H1 (cell line): Measurements from ENCODE around the gene PARD6A. TPM values are rescaled to one million over a fixed set of nuclear protein-coding genes. Genes with fewer than 3 reads are reported as not detected.

Experiments used
- CTCF ChIA-PET: fragments of 300-600 bp; sonication (Branson Sonifier 250); formaldehyde crosslinking; loops from one replicate; lab custom pipeline; 2021; ENCODE audit not compliant: partially characterized antibody; lab: Charles Lee
- POLR2A ChIA-PET: fragments of 300-600 bp; sonication (Branson Sonifier 250); formaldehyde crosslinking; loops from one replicate; lab custom pipeline; 2021; ENCODE audit warnings: inconsistent platforms; ENCODE audit not compliant: partially characterized antibody; lab: Charles Lee
- DNase-seq, 2 experiments: peaks; one replicate each; pipeline versions ENCODE4 v3.0.0 to v3.0.0-alpha.2; 2010 to 2022; ENCODE audit warnings: low spot score in 2 of 2, low read depth in 1 of 2, mixed read lengths in 1 of 2
- FAIRE-seq: peaks from 2 replicates; lab custom pipeline; 2011; peaks lifted over from hg19 to GRCh38; lab: Jason Lieb, UNC
- H2AFZ ChIP-seq: 2 replicates; pipeline ENCODE4 v1.8.1; 2012; ENCODE audit warnings: low read length, inconsistent platforms
- H2AK5ac ChIP-seq: 2 replicates; pipeline ENCODE4 v1.6.1; 2013; ENCODE audit warnings: low read depth, low read length
- H2BK120ac ChIP-seq: replicated peaks from 2 replicates; pipeline ENCODE3; 2013; ENCODE audit warnings: low read depth, low read length, inconsistent platforms
- H2BK12ac ChIP-seq: 2 replicates; pipeline ENCODE4 v1.6.1; 2013; ENCODE audit warnings: low read depth, low read length
- H2BK15ac ChIP-seq: 2 replicates; pipeline ENCODE4 v1.6.1; 2013; ENCODE audit warnings: low read length
- H2BK20ac ChIP-seq: 2 replicates; pipeline ENCODE4 v1.6.1; 2013; ENCODE audit warnings: low read length
- H2BK5ac ChIP-seq: 2 replicates; pipeline ENCODE4 v1.6.1; 2013; ENCODE audit warnings: low read depth, low read length
- H3K14ac ChIP-seq: 2 replicates; pipeline ENCODE4 v1.6.1; 2013; ENCODE audit warnings: inconsistent platforms; ENCODE audit not compliant: insufficient read length
- H3K18ac ChIP-seq: 2 replicates; pipeline ENCODE4 v1.6.1; 2013; ENCODE audit warnings: low read length; ENCODE audit errors: extremely low read depth
- H3K23ac ChIP-seq: 2 replicates; pipeline ENCODE4 v1.6.1; 2013; ENCODE audit warnings: inconsistent platforms; ENCODE audit not compliant: insufficient read length
- H3K23me2 ChIP-seq: 2 replicates; pipeline ENCODE4 v1.6.1; 2013; ENCODE audit warnings: low read depth, low read length
- H3K27ac ChIP-seq: 2 replicates; pipeline ENCODE4 v1.6.1; 2011; ENCODE audit warnings: low read depth, low read length, inconsistent platforms
- H3K27me3 ChIP-seq, 4 experiments: replicated peaks in 1 of 4; 1 replicate in 1 of 4; 2 replicates in 3 of 4; pipeline versions ENCODE4 v1.6.1 to v1.8.1; 2011 to 2013; ENCODE audit warnings: low read length in 3 of 4, mild to moderate bottlenecking in 3 of 4, inconsistent platforms in 2 of 4, mixed read lengths in 2 of 4, moderate library complexity in 1 of 4; ENCODE audit not compliant: control insufficient read depth in 3 of 4, insufficient read depth in 3 of 4; ENCODE audit errors: extremely low read depth in 1 of 4
- H3K36me3 ChIP-seq, 4 experiments: 2 replicates each; pipeline versions ENCODE4 v1.6.1 to v1.8.1; 2011 to 2013; ENCODE audit warnings: mild to moderate bottlenecking in 4 of 4, low read length in 3 of 4, moderate library complexity in 2 of 4, control low read depth in 1 of 4, inconsistent platforms in 1 of 4; ENCODE audit not compliant: insufficient read depth in 4 of 4, control insufficient read depth in 2 of 4
- H3K4ac ChIP-seq: replicated peaks from 2 replicates; pipeline ENCODE3; 2013; ENCODE audit warnings: low read length, low read depth, mixed read lengths, inconsistent platforms; ENCODE audit not compliant: insufficient read length
- H3K4me1 ChIP-seq, 4 experiments: replicated peaks in 1 of 4; 1 replicate in 1 of 4; 2 replicates in 3 of 4; pipeline versions ENCODE4 v1.6.1 to v1.8.1; 2011 to 2013; ENCODE audit warnings: low read length in 3 of 4, inconsistent platforms in 2 of 4, mixed read lengths in 1 of 4; ENCODE audit not compliant: insufficient read depth in 4 of 4, control insufficient read depth in 3 of 4
- H3K4me2 ChIP-seq, 2 experiments: 2 replicates each; pipeline versions ENCODE4 v1.6.1 to v1.8.1; 2011 to 2013; ENCODE audit warnings: low read depth in 2 of 2, low read length in 2 of 2, control low read depth in 1 of 2, inconsistent platforms in 1 of 2, mild to moderate bottlenecking in 1 of 2; ENCODE audit not compliant: insufficient read depth in 1 of 2
- H3K4me3 ChIP-seq, 4 experiments: fragments of 200-600, 300-600 bp in 1 of 4; sonication (generic), shearing (Covaris generic), sonication (Bioruptor Twin) in 1 of 4; 2 replicates each; pipeline versions ENCODE4 v1.5.1 to v1.8.1; 2011 to 2016; ENCODE audit warnings: low read length in 4 of 4, low read depth in 3 of 4, control low read depth in 2 of 4, inconsistent platforms in 2 of 4, mild to moderate bottlenecking in 2 of 4, mixed read lengths in 1 of 4, moderate library complexity in 1 of 4; ENCODE audit not compliant: insufficient read depth in 2 of 4; ENCODE audit errors: extremely low read depth in 1 of 4
- H3K56ac ChIP-seq: replicated peaks from 2 replicates; pipeline ENCODE3; 2013; ENCODE audit warnings: low read depth, mild to moderate bottlenecking, mixed read lengths, low read length, inconsistent platforms; ENCODE audit not compliant: insufficient read length
- H3K79me1 ChIP-seq: 2 replicates; pipeline ENCODE4 v1.6.1; 2013; ENCODE audit warnings: low read depth, low read length, control low read depth
- H3K79me2 ChIP-seq, 2 experiments: 2 replicates each; pipeline versions ENCODE4 v1.6.1 to v1.8.1; 2012 to 2013; ENCODE audit warnings: low read length in 2 of 2, mild to moderate bottlenecking in 2 of 2, inconsistent platforms in 1 of 2; ENCODE audit not compliant: insufficient read depth in 2 of 2, control insufficient read depth in 1 of 2
- H3K9ac ChIP-seq, 4 experiments: replicated peaks in 1 of 4; 1 replicate in 1 of 4; 2 replicates in 3 of 4; pipeline versions ENCODE4 v1.6.1 to v1.8.1; 2011 to 2013; ENCODE audit warnings: low read depth in 3 of 4, low read length in 3 of 4, control low read depth in 2 of 4, mild to moderate bottlenecking in 2 of 4, moderate library complexity in 2 of 4, inconsistent platforms in 1 of 4; ENCODE audit errors: extremely low read depth in 1 of 4
- H3K9me3 ChIP-seq, 2 experiments: 2 replicates each; pipeline versions ENCODE4 v1.6.1 to v1.8.1; 2012 to 2013; ENCODE audit warnings: mild to moderate bottlenecking in 2 of 2, moderate library complexity in 2 of 2, control low read depth in 1 of 2, inconsistent platforms in 1 of 2, low read depth in 1 of 2, low read length in 1 of 2, mixed read lengths in 1 of 2; ENCODE audit not compliant: insufficient read depth in 2 of 2
- H4K20me1 ChIP-seq, 2 experiments: replicated peaks in 1 of 2; 2 replicates each; pipeline versions ENCODE3 to v1.8.1; 2011 to 2013; ENCODE audit warnings: inconsistent platforms in 2 of 2, low read length in 2 of 2, mild to moderate bottlenecking in 1 of 2; ENCODE audit not compliant: insufficient read depth in 2 of 2, control insufficient read depth in 1 of 2
- H4K5ac ChIP-seq: 2 replicates; pipeline ENCODE4 v1.6.1; 2013; ENCODE audit warnings: low read length, low read depth, mixed read lengths, inconsistent platforms; ENCODE audit not compliant: insufficient read length
- H4K8ac ChIP-seq: 2 replicates; pipeline ENCODE4 v1.8.0; 2013; ENCODE audit warnings: mild to moderate bottlenecking, moderate library complexity, low read length, inconsistent platforms; ENCODE audit not compliant: insufficient read depth; ENCODE audit errors: extremely low read depth
- H4K91ac ChIP-seq: replicated peaks from 2 replicates; pipeline ENCODE3; 2013; ENCODE audit warnings: low read length, mixed read lengths, inconsistent platforms; ENCODE audit not compliant: insufficient read length
- WGBS, 2 experiments: shearing (Covaris generic) in 1 of 2; methylation state at CpG; one replicate each; pipeline versions ENCODE4 v1.1.6 to v1.1.7; 2013 to 2015; ENCODE audit warnings: low lambda C conversion rate in 2 of 2, mixed read lengths in 2 of 2, inconsistent platforms in 1 of 2, low coverage in 1 of 2, missing lambda C conversion rate in 1 of 2; ENCODE audit not compliant: insufficient replicate concordance in 2 of 2, insufficient coverage in 1 of 2, insufficient read length in 1 of 2; ENCODE audit errors: extremely low coverage in 1 of 2, missing lambda C conversion rate in 1 of 2; 5-methylcytosine and 5-hydroxymethylcytosine counted together
- polyA plus RNA-seq, 7 experiments: library from polyadenylated mRNA; depleted of rRNA in 3 of 7; stranded (reverse) in 5 of 7; unstranded in 2 of 7; fragments of >200 nt in 5 of 7; fragments of 200-250 nt in 2 of 7; gene quantifications; 1 replicate in 5 of 7; 2 replicates in 1 of 7; 4 replicates in 1 of 7; pipeline versions ENCODE4 v1.2.1 to v1.2.3, GENCODE V29; 2011 to 2013; ENCODE audit warnings: missing spikeins in 2 of 7, mixed read lengths in 2 of 7
- total RNA-seq: library from RNA; stranded (reverse); fragmentation: NEBNext Ultra II Directional; extraction: Animal tissue kit (Norgen Biotek cat#: 25700); gene quantifications from 2 replicates; pipeline ENCODE4 v1.2.1, GENCODE V29; 2021

Gene PARD6A
- total and polyA plus RNA-seq, 2 of the 8 experiments (the other 6 are each of a cell fraction or from before 2014, with no cell fraction given), result 15.1 to 21.8 TPM

GRCh38 chr16:67651847-67652246, 8.9 kb upstream of the PARD6A start:
- H3K4me3 ChIP-seq, result no peak overlapping the region
- no peak overlapping the region for H3K4ac ChIP-seq
- H3K27me3 ChIP-seq, result peaks cover 3 to 36% (median 23%) of the 10 kb centered on the region in 4 experiments; a peak in 6 of 7 replicates
- no peak overlapping the region for H3K9ac ChIP-seq
- H3K4me2 ChIP-seq, result no peak overlapping the region
- CTCF ChIA-PET, result interaction anchor here (0.5 to 18.0 kb wide), 12 partner anchors 10 to 144 kb away, joined by 3 to 202 read pairs (median 4); partner anchors contain the start of genes ACD, C16orf86, ENKD1 and PARD6A
- no peak overlapping the region for H3K23ac ChIP-seq
- H3K4me1 ChIP-seq, result peaks cover 0 to 18% (median 7%) of the 10 kb centered on the region in 4 experiments; a peak in 5 of 7 replicates
- H2AFZ ChIP-seq, result no peak overlapping the region
- no peak for DNase-seq
- no peak overlapping the region for H4K8ac ChIP-seq
- 90% methylated on average over 4 of the region's 4 CpGs; no CpG with 5 or more reads in 1 of the 2 experiments for WGBS, 2 experiments
- H2BK120ac ChIP-seq, result no peak overlapping the region
- H2BK20ac ChIP-seq, result no peak overlapping the region
- no peak overlapping the region for H2AK5ac ChIP-seq
- no peak overlapping the region for H2BK15ac ChIP-seq
- H3K36me3 ChIP-seq, result no peaks in the 10 kb centered on the region
- H3K27ac ChIP-seq, result no peak overlapping the region
- FAIRE-seq, result no peak
- H3K23me2 ChIP-seq, result peaks cover 5% of the 10 kb centered on the region; the same call in 1 of the 2 replicates
- no peak overlapping the region for H4K5ac ChIP-seq
- H3K18ac ChIP-seq, result no peak overlapping the region
- no peak overlapping the region for H3K56ac ChIP-seq
- no peaks in the 10 kb centered on the region for H3K79me1 ChIP-seq
- peaks cover 5 to 15% of the 10 kb centered on the region in 2 experiments for H4K20me1 ChIP-seq
- no peak overlapping the region for H2BK5ac ChIP-seq
- no peaks in the 10 kb centered on the region for H3K9me3 ChIP-seq
- H3K79me2 ChIP-seq, result no peaks in the 10 kb centered on the region
- POLR2A ChIA-PET, result interaction anchor here (0.6 to 1.5 kb wide), 6 partner anchors 9 to 283 kb away, joined by 3 to 8 read pairs (median 3); partner anchors contain the start of genes ACD, CTCF and PARD6A
- no peak overlapping the region for H4K91ac ChIP-seq
- no peak overlapping the region for H3K14ac ChIP-seq
- H2BK12ac ChIP-seq, result no peak overlapping the region
